ENCODE results near the gene FYTTD1.

The FYTTD1 gene

DNA sequence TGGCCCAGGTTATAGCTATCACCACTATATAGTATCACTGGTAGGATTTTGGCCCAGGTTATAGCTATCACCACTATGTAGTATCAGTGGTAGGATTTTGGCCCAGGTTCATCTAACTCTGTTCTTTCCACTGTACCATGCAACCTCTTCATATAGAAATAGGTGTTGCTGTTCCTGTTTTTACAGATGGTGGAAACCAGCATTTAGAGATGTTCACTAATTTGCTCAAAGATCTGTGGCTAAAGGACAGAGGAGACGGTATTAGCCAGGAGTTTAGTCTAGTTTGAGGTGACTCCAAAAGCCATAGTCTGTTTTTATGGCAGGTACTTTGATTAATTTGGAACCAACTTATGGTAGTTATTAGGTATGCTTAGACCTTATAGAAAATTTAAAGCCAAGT, 44.4 kb downstream of the FYTTD1 start:
- DNase-seq: no peak

DNA sequence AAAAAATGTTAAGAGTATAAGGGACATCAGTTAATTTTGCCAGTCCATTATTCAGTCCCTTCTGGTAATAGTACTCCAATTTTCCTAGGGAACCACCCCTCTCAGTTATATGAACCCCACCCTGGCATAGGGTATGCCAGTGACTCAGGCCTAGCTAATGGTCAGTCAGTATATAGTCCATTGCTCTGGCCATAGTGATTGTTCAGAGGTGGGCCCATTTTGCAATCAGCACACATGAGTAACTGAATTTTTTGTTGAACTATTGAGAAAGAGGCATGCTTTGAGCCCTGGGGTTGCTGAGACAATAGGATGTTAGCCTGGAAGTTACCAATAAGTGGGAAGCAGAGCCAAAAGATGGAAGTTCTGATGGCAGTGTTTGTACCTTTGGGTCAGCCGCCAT, 45.5 kb downstream of the FYTTD1 start:
- DNase-seq: no peak

DNA sequence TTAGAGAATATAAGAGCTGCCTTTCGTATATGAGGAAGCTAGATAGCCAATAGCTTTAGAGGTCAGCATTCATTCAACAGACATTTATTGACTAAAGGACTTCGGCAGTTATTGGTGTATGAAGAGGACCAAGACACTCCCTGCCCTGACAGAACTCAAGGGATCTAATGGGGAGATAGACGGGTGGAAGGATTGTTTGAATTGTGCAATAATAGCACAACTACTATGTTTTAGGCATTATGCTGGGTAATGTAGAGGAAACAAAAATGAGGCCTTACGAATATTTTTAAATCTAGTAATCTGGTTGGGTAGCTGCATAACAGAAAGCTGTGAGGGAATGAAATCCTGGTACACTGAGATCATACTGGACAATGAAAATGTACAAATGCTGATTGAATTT, 46.4 kb downstream of the FYTTD1 start:
- no peak for DNase-seq

DNA sequence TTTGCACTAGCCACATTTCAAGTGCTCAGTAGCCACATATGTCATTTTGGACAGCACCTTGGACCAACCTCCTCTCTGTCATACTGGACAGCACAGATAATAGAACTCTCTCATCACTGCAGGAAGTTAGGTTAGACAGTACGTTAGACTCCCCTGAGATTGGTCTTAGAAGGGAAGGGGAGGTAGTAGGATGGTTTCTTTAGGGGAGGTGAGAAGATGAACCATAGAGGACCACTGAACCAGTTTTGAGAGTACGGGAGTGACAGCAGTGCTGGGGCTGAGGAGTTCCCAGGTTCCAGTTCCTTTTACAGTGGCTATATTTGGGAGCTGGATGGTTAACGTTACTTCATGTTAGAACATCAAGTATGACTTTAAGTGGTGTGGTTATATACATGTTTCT, 49.2 kb downstream of the FYTTD1 start:
- no peak for DNase-seq

DNA sequence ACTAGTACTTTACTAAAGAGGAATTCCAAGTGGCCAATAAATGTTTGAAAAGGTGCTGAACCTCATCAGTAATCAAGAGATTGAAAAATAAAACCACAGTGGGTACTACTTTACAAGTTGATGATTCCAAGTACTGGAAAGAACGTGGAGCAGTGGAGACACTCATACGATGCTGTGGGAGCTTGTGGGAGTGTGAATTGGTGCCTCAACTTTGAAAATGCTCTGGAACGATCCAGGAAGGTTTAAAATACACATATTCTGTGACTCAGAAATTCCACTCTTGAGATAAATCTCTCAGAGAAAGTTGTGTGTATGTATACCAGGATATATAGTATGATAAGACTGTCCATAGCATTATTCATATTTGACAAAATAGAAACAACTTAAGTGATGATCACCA, 50.7 kb downstream of the FYTTD1 start:
- DNase-seq: no peak

DNA sequence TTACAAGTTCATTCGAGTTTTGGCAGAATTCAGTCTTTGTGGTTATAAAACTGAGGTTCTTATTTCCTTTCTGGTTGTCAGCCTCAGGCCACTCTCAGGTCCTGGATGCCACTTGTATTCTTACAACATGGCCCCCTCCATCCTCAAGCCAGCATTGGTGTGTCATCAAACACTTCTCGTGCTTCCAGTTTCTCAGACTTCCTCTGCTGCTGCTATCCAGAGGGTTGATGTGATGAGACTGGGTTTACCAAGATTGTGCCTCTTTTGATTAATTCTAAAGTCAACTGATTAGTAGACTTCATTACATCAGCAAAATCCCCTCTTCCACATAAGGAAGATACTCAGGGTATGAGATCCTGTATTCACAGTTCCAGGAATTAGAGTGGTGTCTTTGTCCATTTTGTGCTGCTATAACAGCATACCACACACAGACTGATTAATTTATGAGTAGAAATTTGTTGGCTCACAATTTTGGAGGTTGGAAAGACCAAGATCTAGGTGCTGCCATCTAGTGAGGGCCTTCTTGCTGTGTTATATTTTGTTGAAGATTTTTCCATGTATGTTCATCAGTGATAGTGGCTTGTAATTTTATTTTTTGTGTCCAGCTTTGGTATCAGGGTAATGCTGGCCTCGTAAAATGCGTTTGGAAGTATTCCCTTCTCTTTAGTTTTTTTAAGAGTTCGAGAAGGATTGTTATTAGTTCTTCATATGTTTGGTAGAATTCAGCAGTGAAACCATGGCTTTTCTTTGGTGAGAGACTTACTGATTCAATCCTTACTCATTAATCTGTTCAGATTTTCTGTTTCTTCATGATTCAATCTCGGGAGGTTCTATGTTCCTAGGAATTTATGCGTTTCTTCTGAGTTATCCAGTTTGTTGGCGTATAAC, 52.5 kb downstream of the FYTTD1 start:
- DNase-seq: no peak

GRCh38 chr3:197802779-197803459, 53.2 kb downstream of the FYTTD1 start:
- DNase-seq: no peak

DNA sequence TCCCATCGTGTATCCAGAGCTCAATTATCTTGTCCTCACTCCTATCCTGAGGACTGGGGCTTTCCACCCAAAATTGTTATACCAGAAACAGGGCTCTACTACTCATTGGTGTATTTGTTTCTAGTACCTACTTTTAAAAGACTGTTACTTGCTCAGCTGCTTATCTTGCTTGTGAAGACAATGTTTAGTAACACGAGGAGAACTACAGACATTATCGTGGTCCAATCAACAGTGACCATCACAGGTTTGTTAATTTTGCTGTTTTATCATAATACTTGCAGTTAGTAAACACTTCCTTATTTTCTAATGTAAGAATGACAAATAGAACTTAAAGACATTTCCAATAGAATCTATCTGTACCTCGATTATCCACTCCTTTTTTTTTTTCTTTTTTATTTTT, 54.8 kb downstream of the FYTTD1 start:
- no peak for DNase-seq

GRCh38 chr3:197807969-197808587, 58.4 kb downstream of the FYTTD1 start:
- DNase-seq: no peak

DNA sequence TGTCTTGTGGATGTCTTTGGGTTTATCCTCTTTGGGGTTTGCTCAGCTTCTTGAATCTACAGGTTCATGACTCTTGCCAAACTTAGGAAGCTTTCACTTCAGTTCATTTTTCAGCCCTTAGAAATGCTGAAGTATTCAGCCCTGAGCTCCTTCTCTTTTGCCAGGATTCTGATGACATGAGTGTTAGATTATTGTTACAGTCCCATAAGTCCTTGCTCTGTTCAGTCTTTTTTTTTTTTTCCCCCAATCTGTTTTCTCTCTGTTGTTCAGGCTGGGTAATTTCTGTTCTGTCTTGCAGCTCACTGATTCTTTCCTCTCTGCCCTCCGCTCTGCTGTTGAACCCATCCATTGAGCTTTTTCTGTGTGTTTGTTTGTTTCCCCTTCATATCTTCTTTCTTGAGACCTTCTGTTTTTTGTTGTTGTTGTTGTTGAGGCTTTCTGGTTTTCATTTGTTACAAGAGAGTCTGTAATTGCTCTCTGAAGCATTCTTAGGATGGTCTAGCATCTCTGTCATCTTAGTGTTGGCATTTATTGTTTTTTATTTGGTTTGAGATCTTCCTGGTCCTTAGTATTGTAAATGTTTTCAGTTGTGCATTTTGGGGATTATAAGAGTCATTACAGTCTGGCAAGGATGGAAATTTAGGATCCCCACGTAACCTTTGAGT, 59.8 kb downstream of the FYTTD1 start:
- no peak for DNase-seq

DNA sequence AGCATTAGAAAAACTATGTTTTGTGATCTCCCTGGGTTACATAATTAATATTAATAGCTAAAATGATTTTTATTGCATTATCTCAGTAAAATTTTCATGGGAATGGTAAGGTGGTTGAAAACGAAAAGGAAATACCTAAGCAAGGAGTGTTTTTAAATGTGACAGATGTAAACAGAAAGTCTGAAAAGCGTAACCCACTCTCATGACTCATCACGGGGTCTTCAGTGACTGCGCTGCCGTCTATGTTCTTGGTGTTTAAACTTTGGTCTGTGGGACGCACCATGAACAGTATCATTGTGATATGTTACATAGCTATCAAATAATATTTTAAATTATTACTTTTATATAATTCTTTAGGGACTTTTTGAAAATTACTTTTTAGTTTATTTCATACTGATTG, 61.2 kb downstream of the FYTTD1 start:
- DNase-seq: no peak

GRCh38 chr3:197811343-197811742, 61.7 kb downstream of the FYTTD1 start:
- DNase-seq: no peak

DNA sequence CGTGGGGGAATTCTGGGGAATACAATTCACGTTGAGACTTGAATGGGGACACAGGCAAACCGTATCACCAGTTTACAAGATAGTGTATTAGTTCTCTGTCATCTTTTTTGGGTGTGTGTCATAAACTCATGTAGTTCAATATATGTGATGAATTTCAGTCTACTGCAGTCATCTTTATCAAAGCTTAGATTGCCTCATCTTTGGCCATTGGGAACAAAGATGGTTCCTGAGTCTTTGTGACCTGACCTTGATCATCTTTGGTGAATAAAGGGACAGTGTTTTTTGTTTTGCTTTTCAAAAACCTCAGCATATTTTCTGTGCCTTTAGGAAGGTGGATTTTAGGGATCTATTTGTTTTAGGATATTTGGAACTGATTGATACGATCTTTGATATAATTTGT, 64.7 kb downstream of the FYTTD1 start:
- no peak for DNase-seq

DNA sequence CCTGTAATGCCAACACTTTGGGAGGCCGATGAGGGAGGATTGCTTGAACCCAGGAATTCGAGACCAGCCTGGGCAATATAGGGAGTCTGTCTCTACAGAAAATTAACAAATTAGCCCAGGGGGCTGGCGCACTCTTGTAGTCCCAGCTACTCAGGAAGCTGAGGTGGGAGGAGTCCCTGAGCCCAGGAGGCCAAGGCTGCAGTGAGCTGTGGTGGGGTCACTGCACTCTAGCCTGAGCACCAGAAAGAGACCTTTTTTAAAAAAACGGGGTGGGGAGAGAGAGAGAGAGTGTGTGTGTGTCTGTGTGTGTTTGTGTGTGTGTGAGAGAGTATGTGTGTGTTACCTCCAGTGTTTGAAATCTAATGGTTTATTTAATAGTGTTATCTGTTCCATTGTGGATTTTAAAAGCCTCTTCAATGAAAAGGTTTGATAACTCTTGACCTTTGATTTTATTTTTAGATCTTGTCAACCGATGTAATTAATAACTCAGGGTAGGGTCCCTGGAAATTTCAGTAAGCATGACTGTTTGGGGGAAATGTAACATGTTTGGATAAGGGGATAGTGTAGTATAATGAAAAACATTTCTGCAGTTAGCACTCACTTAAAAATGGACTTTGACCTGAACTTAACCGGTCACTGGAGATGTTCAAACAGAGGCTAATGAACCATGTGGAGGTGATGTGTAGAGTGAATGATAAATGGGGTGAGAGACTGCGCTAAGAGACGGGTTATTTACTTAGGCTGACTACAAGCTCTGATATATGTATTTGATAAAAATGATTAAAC, 71.1 kb downstream of the FYTTD1 start:
- DNase-seq: no peak

DNA sequence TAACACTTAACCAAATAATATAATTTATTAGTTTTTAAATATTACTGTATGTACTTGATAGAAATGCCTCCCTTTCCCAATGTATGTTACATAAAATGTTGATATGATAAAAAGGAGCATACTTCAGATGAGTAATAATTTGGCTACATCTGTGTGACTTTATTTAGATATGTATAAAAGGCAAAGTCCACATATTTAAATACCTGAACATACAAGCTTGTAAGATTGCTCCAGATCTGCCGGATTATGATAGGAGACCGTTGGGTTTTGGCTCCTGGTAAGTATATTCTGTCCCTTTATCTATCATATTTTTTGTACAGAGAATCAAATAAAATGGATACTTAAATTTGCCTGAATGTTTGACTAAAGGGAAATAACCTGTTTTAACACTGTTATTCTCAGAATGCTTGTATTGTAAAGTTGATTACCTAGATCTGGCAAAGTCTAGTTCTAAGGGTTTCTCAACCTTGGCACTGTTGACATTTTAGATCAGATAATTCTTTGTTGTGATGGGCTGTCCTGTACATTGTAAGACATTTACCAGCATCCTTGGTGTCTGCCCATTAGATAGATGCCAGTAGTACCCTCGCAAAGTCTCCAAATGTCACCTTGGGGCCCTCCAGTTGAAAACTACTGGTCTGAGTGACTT, 79.8 kb downstream of the FYTTD1 start:
- DNase-seq: no peak

DNA sequence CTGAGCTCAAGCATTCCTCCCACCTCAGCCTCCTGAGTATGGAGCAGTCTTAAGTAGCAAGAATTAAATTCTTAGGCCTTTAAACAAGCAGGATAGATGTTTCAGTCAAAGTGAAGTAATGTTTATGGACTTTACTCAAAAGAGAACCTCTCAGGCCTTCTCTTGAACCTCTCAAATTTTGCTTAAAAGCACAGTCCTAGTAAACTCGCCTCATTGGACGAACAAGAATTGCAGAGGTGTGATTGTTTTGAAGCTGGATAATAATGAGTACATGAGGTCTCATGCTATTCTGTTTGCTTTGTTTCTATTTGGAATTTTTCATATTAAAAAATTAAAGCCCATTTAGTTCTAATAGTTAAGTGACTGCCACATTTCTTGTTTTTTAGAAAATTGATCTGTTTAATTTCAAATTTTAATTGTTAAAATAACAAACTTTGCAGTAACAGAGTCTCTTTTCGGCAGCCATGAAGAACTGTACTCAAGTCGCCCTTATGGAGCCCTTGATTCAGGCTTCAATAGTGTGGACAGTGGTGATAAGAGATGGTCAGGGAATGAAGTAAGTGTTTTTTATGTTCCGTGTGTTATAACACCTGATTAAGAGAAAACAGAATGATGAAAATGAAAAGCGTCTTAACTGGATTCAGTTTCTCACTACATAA, 80.8 kb downstream of the FYTTD1 start:
- DNase-seq: no peak

DNA sequence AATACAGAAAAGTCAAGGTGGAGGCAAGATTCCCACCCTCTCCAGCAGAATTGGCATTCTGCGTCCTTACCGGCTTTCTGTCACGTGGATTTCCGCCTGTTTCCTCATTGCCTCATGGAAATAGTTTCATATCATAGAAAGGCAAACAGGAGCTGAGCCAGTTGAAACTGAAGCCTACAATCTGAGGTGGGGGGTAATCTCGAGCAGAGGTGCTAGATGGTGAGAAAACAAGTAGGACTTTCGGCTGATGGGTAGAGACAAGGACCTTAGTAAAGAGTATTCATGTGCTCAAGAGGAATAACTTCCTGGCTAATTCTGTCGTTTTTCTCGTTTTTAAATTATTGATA, 81.3 kb downstream of the FYTTD1 start:
- DNase-seq: no peak

DNA sequence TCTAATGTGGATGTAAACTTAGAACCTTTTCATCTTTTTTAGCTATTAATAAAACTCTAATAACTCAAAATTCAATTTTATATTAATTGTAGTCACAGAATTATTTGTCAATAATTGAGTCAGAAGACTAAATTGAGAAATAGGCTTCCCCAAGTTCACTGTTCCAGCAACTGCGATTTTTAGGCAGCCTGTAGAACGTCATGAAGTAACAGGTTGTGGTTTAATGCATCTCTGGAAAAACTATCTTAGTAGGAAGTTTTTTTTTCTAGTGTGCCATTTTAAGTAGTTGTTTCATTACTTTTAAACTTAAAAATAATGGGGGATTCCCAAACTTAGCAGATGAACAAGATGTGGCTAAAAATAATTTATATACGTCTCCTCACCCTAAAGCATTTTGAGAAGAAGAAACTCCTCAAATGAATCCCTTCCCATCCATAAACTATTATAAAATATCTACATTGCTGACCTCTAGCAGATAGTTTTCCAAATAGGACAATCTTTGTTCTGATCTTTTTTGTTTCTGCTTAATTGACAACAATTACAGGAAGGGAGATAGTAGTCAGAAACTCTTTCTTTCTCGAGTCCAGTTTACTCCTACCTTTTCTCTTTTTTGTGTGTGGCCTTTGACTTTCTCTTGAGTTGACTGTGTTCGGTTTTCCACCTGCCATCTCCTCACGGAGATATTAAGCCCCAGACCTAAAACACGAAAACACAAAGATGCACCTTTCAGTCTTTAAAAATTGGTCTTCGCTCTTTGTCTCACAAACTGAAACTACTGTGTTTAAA, 84.4 kb downstream of the FYTTD1 start:
- DNase-seq: no peak

- DNase-seq: no peak
Measured at GRCh38 chr3:197835509-197835908, 85.8 kb downstream of the FYTTD1 start.

GRCh38 chr3:197836244-197836643, 86.6 kb downstream of the FYTTD1 start:
- DNase-seq: no peak
